Lower lobe of right lung (tissue), 2 donors: Measurements from ENCODE around the gene KRT10. TPM values are rescaled to one million over a fixed set of nuclear protein-coding genes. Genes with fewer than 3 reads are reported as not detected.
"Not testable (repeated sequence)": the region's sequence is repeated elsewhere in the genome, so short reads cannot be mapped to it uniquely, and the experiment has no call there.

Experiments used
- ATAC-seq, 2 donors: fragments of 200-7000 bp; cut with Tn5 transposase; one replicate each; pipeline ENCODE4 v1.9.1; 2020 to 2022; ENCODE audit warnings: mild to moderate bottlenecking in 2 of 2, moderate library complexity in 2 of 2
- DNase-seq: peaks from one replicate; pipeline ENCODE4 v3.0.0-alpha.2; 2020
- H3K27ac ChIP-seq: fragments of 200-600 bp; one replicate; pipeline ENCODE4 v1.8.0; 2022
- H3K27me3 ChIP-seq: fragments of 200-600 bp; one replicate; pipeline ENCODE4 v1.8.0; 2022; ENCODE audit warnings: low read depth
- H3K36me3 ChIP-seq: fragments of 200-600 bp; one replicate; pipeline ENCODE4 v1.8.0; 2022; ENCODE audit warnings: mild to moderate bottlenecking
- H3K4me1 ChIP-seq: fragments of 200-600 bp; one replicate; pipeline ENCODE4 v1.8.0; 2022
- H3K4me3 ChIP-seq: fragments of 200-600 bp; one replicate; pipeline ENCODE4 v1.8.0; 2022; ENCODE audit warnings: mild to moderate bottlenecking
- H3K9me3 ChIP-seq: fragments of 200-600 bp; one replicate; pipeline ENCODE4 v1.8.0; 2022
- CTCF ChIP-seq: fragments of 200-600 bp; IDR thresholded peaks from one replicate; pipeline ENCODE4 v1.8.0; 2022; ENCODE audit warnings: antibody characterized with exemption, mild to moderate bottlenecking
- intact Hi-C: fragments of 100-400 bp; cut with DNase I; formaldehyde crosslinking; loops from one replicate; pipeline ENCODE4 v1.11.0; 2022
- total RNA-seq: library from RNA; stranded (reverse); fragmentation: NEBNext Ultra II Directional; extraction: Animal tissue kit (Norgen Biotek cat#: 25700); gene quantifications from one replicate; pipeline ENCODE4 v1.2.1, GENCODE V29; 2021
- donor health status: DM: no; HTN: yes; CAD: no; lungs with severe emphysema.

The KRT10 gene
- total RNA-seq, 1 donor from 2014 or later = 31.7 TPM

- Histone ChIP-seq H3K4me3 (no peak overlapping the region), H3K9me3 (no peaks in the 10 kb centered on the region), H3K27me3 (peaks cover 9% of the 10 kb centered on the region), H3K27ac (no peak overlapping the region), H3K36me3 (no peaks in the 10 kb centered on the region), H3K4me1 (no peaks in the 10 kb centered on the region)
- no peak for TF ChIP-seq CTCF
- intact Hi-C loops = no loop called here
- no peak for ATAC-seq
- no peak for DNase-seq
These were observed 40.7 kb upstream of the KRT10 start for GRCh38 chr17:40862985-40863733.

- Histone ChIP-seq H3K4me1 (no peaks in the 10 kb centered on the region), H3K4me3 (no peak overlapping the region), H3K36me3 (no peaks in the 10 kb centered on the region), H3K27ac (no peak overlapping the region), H3K9me3 (no peaks in the 10 kb centered on the region), H3K27me3 (peaks cover 9% of the 10 kb centered on the region)
- DNase-seq (no peak), ATAC-seq (no peak)
- intact Hi-C loops = no loop called here
- no peak for TF ChIP-seq CTCF
These were observed 37.1 kb upstream of the KRT10 start for GRCh38 chr17:40859536-40859935.

GRCh38 chr17:40858667-40859066 lies 36.3 kb upstream of the KRT10 start:
- H3K27me3 ChIP-seq, H3K27ac ChIP-seq, DNase-seq, H3K9me3 ChIP-seq, intact Hi-C loops, H3K4me1 ChIP-seq, H3K36me3 ChIP-seq, H3K4me3 ChIP-seq, ATAC-seq: not testable (repeated sequence)

GRCh38 chr17:40857535-40857934 lies 35.1 kb upstream of the KRT10 start:
- no peaks in the 10 kb centered on the region for H3K4me1 ChIP-seq
- no peaks in the 10 kb centered on the region for H3K27me3 ChIP-seq
- H3K36me3 ChIP-seq = no peaks in the 10 kb centered on the region
- intact Hi-C loops = no loop called here
- H3K4me3 ChIP-seq = no peak overlapping the region
- TF ChIP-seq CTCF = no peak
- no peak for DNase-seq
- no peak overlapping the region for H3K27ac ChIP-seq
- ATAC-seq = no peak
- H3K9me3 ChIP-seq = no peaks in the 10 kb centered on the region

- no peak for ATAC-seq
- intact Hi-C loops = no loop called here
These were observed 31.9 kb upstream of the KRT10 start for GRCh38 chr17:40854175-40854814.

More at GRCh38 chr17:40854175-40854814, 31.9 kb upstream of the KRT10 start:
- Histone ChIP-seq H3K27ac (no peak overlapping the region), H3K36me3 (no peaks in the 10 kb centered on the region), H3K4me3 (no peak overlapping the region), H3K27me3 (peaks cover 5% of the 10 kb centered on the region), H3K9me3 (no peaks in the 10 kb centered on the region), H3K4me1 (no peaks in the 10 kb centered on the region)
- TF ChIP-seq CTCF = no peak
- DNase-seq = no peak
